PC-9 (cell line): ENCODE measurements around the gene SLC7A14.

ENCODE experiments used
- CTCF ChIP-seq: fragments of 200-600 bp; sonication (generic); conservative IDR thresholded peaks from 2 replicates; pipeline ENCODE4 v1.6.1; 2017; ENCODE audit warnings: mixed run types, antibody characterized with exemption, mild to moderate bottlenecking, moderate library complexity
- EZH2 ChIP-seq: fragments of 200-600 bp; sonication (generic); IDR thresholded peaks from 2 replicates; pipeline ENCODE4 v1.8.0; 2017; ENCODE audit warnings: antibody characterized with exemption, low read depth

GRCh38 chr3:170428095-170428494, 157.8 kb downstream of the SLC7A14 start:
- no peak for TF ChIP-seq CTCF
- no peak for TF ChIP-seq EZH2
